Measurements from ENCODE around the gene DHX15. TPM values are rescaled to one million over a fixed set of nuclear protein-coding genes. Genes with fewer than 3 reads are reported as not detected.

DHX15 gene
- total RNA-seq, 3 donors from 2014 or later, result 119 to 207 (median 192) TPM

GRCh38 chr4:24496597-24496996 is 87.8 kb downstream of the DHX15 start:
- no peak overlapping the region for H3K27ac ChIP-seq
- no peak for DNase-seq (ENCODE audit: low spot score in 2 of 2)
- no peak overlapping the region for H3K4me3 ChIP-seq
- TF ChIP-seq POLR2AphosphoS5 (IDR thresholded peaks at IDR 0.05) (no peak), CTCF (IDR thresholded peaks at IDR 0.05) (no peak), POLR2A (IDR thresholded peaks at IDR 0.05) (no peak)
- H3K4me1 ChIP-seq, result no peaks in the 10 kb centered on the region
- intact Hi-C loops (cut with DNase I; ENCODE audit: low total_unique reads), result no loop called here
- no peaks in the 10 kb centered on the region for H3K9me3 ChIP-seq
- no peaks in the 10 kb centered on the region for H3K36me3 ChIP-seq
- H3K27me3 ChIP-seq, result no peaks in the 10 kb centered on the region

- DNase-seq (ENCODE audit: low spot score in 2 of 2), result no peak
Observed at GRCh38 chr4:24495388-24495787, 89.0 kb downstream of the DHX15 start.

GRCh38 chr4:24489870-24490269 is 94.5 kb downstream of the DHX15 start:
- H3K4me3 ChIP-seq, result no peak overlapping the region
- no peak overlapping the region for H3K27ac ChIP-seq
- no peaks in the 10 kb centered on the region for H3K9me3 ChIP-seq
- no peak for DNase-seq (ENCODE audit: low spot score in 2 of 2)
- TF ChIP-seq CTCF (IDR thresholded peaks at IDR 0.05), result no peak
- no peaks in the 10 kb centered on the region for H3K36me3 ChIP-seq
- no peaks in the 10 kb centered on the region for H3K4me1 ChIP-seq
- intact Hi-C loops (cut with DNase I; ENCODE audit: low total_unique reads), result no loop called here
- H3K27me3 ChIP-seq, result no peaks in the 10 kb centered on the region

More at GRCh38 chr4:24495388-24495787, 89.0 kb downstream of the DHX15 start:
- no peaks in the 10 kb centered on the region for H3K36me3 ChIP-seq
- intact Hi-C loops (cut with DNase I; ENCODE audit: low total_unique reads), result no loop called here
- no peaks in the 10 kb centered on the region for H3K27me3 ChIP-seq
- H3K9me3 ChIP-seq, result no peaks in the 10 kb centered on the region
- H3K4me3 ChIP-seq, result no peak overlapping the region
- H3K4me1 ChIP-seq, result no peaks in the 10 kb centered on the region
- no peak for TF ChIP-seq POLR2A (IDR thresholded peaks at IDR 0.05)
- no peak for TF ChIP-seq CTCF (IDR thresholded peaks at IDR 0.05)
- no peak for TF ChIP-seq POLR2AphosphoS5 (IDR thresholded peaks at IDR 0.05)
- H3K27ac ChIP-seq, result no peak overlapping the region

GRCh38 chr4:24488399-24489164 is 95.8 kb downstream of the DHX15 start:
- Histone ChIP-seq H3K27ac (no peak overlapping the region), H3K9me3 (no peaks in the 10 kb centered on the region), H3K36me3 (no peaks in the 10 kb centered on the region), H3K27me3 (no peaks in the 10 kb centered on the region), H3K4me1 (no peaks in the 10 kb centered on the region), H3K4me3 (no peak overlapping the region)
- intact Hi-C loops (cut with DNase I; ENCODE audit: low total_unique reads), result no loop called here
- TF ChIP-seq POLR2A (IDR thresholded peaks at IDR 0.05) (no peak), CTCF (IDR thresholded peaks at IDR 0.05) (peak; percentile 69 to 75 (median 74)), POLR2AphosphoS5 (IDR thresholded peaks at IDR 0.05) (no peak)
- DNase-seq (ENCODE audit: low spot score in 2 of 2), result peak; percentile 35 to 78

GRCh38 chr4:24482871-24483270 is 101.5 kb downstream of the DHX15 start:
- Histone ChIP-seq H3K27me3 (no peaks in the 10 kb centered on the region), H3K27ac (no peak overlapping the region), H3K4me1 (no peaks in the 10 kb centered on the region), H3K4me3 (no peak overlapping the region), H3K36me3 (no peaks in the 10 kb centered on the region), H3K9me3 (no peaks in the 10 kb centered on the region)
- no peak for DNase-seq (ENCODE audit: low spot score in 2 of 2)
- no peak for TF ChIP-seq POLR2A (IDR thresholded peaks at IDR 0.05)
- no peak for TF ChIP-seq POLR2AphosphoS5 (IDR thresholded peaks at IDR 0.05)
- no peak for TF ChIP-seq CTCF (IDR thresholded peaks at IDR 0.05)
- intact Hi-C loops (cut with DNase I; ENCODE audit: low total_unique reads), result no loop called here
